HepG2 (cell line): ENCODE measurements around the gene TROAP. TPM values are rescaled to one million over a fixed set of nuclear protein-coding genes. Genes with fewer than 3 reads are reported as not detected.

Source experiments
- ATF2 ChIP-seq: sonication (generic); formaldehyde crosslinking; IDR thresholded peaks from 2 replicates; pipeline ENCODE4 v1.4.0; 2020; ENCODE audit warnings: missing genetic modification reagents
- CBX2 ChIP-seq, 2 experiments: fragments of 200-600 bp in 1 of 2; sonication (generic); formaldehyde crosslinking in 1 of 2; IDR thresholded peaks; 2 replicates each; pipeline versions ENCODE4 v1.7.0 to v1.8.1; 2018 to 2022; ENCODE audit warnings: low read depth in 2 of 2, low read length in 1 of 2, mild to moderate bottlenecking in 1 of 2, missing genetic modification reagents in 1 of 2
- CREM ChIP-seq, 2 experiments: sonication (generic) in 1 of 2; formaldehyde crosslinking in 1 of 2; IDR thresholded peaks; 2 replicates each; pipeline versions ENCODE4 v1.4.0 to v1.6.1; 2016 to 2020; ENCODE audit warnings: antibody characterized with exemption in 1 of 2, mild to moderate bottlenecking in 1 of 2, missing genetic modification reagents in 1 of 2
- GABPA ChIP-seq, 2 experiments: IDR thresholded peaks; 2 replicates each; pipeline ENCODE4 v1.6.1; 2011 to 2016; ENCODE audit warnings: low read depth in 2 of 2, low read length in 1 of 2, missing biosample characterization in 1 of 2, missing genetic modification characterization in 1 of 2
- JUNB ChIP-seq: sonication (generic); formaldehyde crosslinking; IDR thresholded peaks from 2 replicates; pipeline ENCODE4 v1.8.0; 2022; ENCODE audit warnings: missing genetic modification reagents, mild to moderate bottlenecking, borderline replicate concordance
- KAT7 ChIP-seq: IDR thresholded peaks from 2 replicates; pipeline ENCODE4 v1.6.1; 2018; ENCODE audit warnings: borderline replicate concordance, missing compliant biosample characterization
- KMT2B ChIP-seq: IDR thresholded peaks from 2 replicates; pipeline ENCODE4 v1.6.1; 2016; ENCODE audit warnings: missing genetic modification reagents, missing compliant biosample characterization
- MXD1 ChIP-seq: sonication (generic); formaldehyde crosslinking; IDR thresholded peaks from 2 replicates; pipeline ENCODE4 v1.4.0; 2020; ENCODE audit warnings: mild to moderate bottlenecking, missing genetic modification reagents
- NFE2L2 ChIP-seq: fragments of 150-350 bp; IDR thresholded peaks from 2 replicates; pipeline ENCODE4 v1.6.1; 2014; ENCODE audit warnings: low read length
- NPAS2 ChIP-seq: sonication (generic); formaldehyde crosslinking; IDR thresholded peaks from 2 replicates; pipeline ENCODE4 v1.8.0; 2022; ENCODE audit warnings: mild to moderate bottlenecking, missing genetic modification reagents, borderline replicate concordance
- RELA ChIP-seq: sonication (generic); formaldehyde crosslinking; IDR thresholded peaks from 2 replicates; pipeline ENCODE4 v1.4.0; 2020; ENCODE audit warnings: missing genetic modification reagents
- SP2 ChIP-seq: sonication (generic); formaldehyde crosslinking; IDR thresholded peaks from 2 replicates; pipeline ENCODE4 v1.5.1; 2020; ENCODE audit warnings: mild to moderate bottlenecking, missing genetic modification reagents
- SPEN ChIP-seq: sonication (generic); formaldehyde crosslinking; IDR thresholded peaks from 2 replicates; pipeline ENCODE4 v1.5.1; 2020; ENCODE audit warnings: low read depth, mild to moderate bottlenecking, missing genetic modification reagents
- STAG1 ChIP-seq: sonication (generic); formaldehyde crosslinking; IDR thresholded peaks from 2 replicates; pipeline ENCODE4 v1.4.0; 2020; ENCODE audit warnings: missing genetic modification reagents
- STAT5B ChIP-seq: sonication (generic); formaldehyde crosslinking; IDR thresholded peaks from 2 replicates; pipeline ENCODE4 v1.4.0; 2020; ENCODE audit warnings: missing genetic modification reagents
- TBX3 ChIP-seq: fragments of 450-650 bp; IDR thresholded peaks from 2 replicates; pipeline ENCODE4 v1.6.1; 2017; ENCODE audit warnings: antibody characterized with exemption, mild to moderate bottlenecking, inconsistent platforms, borderline replicate concordance
- TOE1 ChIP-seq: sonication (generic); formaldehyde crosslinking; IDR thresholded peaks from 2 replicates; pipeline ENCODE4 v1.4.0; 2020; ENCODE audit warnings: mild to moderate bottlenecking, missing genetic modification reagents
- TOPORS ChIP-seq: sonication (generic); formaldehyde crosslinking; IDR thresholded peaks from 2 replicates; pipeline ENCODE4 v1.8.0; 2023; ENCODE audit warnings: mild to moderate bottlenecking, missing genetic modification reagents
- ZBTB42 ChIP-seq: sonication (generic); formaldehyde crosslinking; IDR thresholded peaks from 2 replicates; pipeline ENCODE4 v1.5.0; 2020; ENCODE audit warnings: mild to moderate bottlenecking, missing genetic modification reagents
- ZFP37 ChIP-seq: sonication (generic); formaldehyde crosslinking; IDR thresholded peaks from 2 replicates; pipeline ENCODE4 v1.4.0; 2020; ENCODE audit warnings: missing genetic modification reagents, borderline replicate concordance
- ZNF619 ChIP-seq: sonication (generic); formaldehyde crosslinking; IDR thresholded peaks from 2 replicates; pipeline ENCODE4 v1.4.0; 2020; ENCODE audit warnings: mild to moderate bottlenecking, missing genetic modification reagents
- ZNF672 ChIP-seq: sonication (generic); formaldehyde crosslinking; IDR thresholded peaks from 2 replicates; pipeline ENCODE4 v1.8.1; 2022; ENCODE audit warnings: missing genetic modification reagents
- polyA plus RNA-seq, 8 experiments: library from polyadenylated mRNA; depleted of rRNA in 3 of 8; stranded (reverse) in 7 of 8; unstranded in 1 of 8; fragments of >200 nt; fragmentation: Illumina TruSeq in 4 of 8; extraction: Trizol in 4 of 8; gene quantifications; 2 replicates each; pipeline versions ENCODE4 v1.2.1 to v1.2.3, GENCODE V29; 2011 to 2016; ENCODE audit warnings: low read depth in 4 of 8, missing spikeins in 1 of 8, mixed read lengths in 1 of 8; ENCODE audit not compliant: insufficient read depth in 1 of 8
- total RNA-seq, 5 experiments: library from RNA; depleted of rRNA; stranded (reverse); fragments of >200 nt; fragmentation: Illumina TruSeq; extraction: Trizol; gene quantifications; 2 replicates each; pipeline ENCODE4 v1.2.3, GENCODE V29; 2016; ENCODE audit warnings: low read depth in 1 of 5
- TF ChIP-seq, protein P1 (sequence below): sonication (generic); formaldehyde crosslinking; IDR thresholded peaks from 2 replicates; pipeline ENCODE4 v1.8.1; 2022; ENCODE audit warnings: mild to moderate bottlenecking, missing genetic modification reagents
- TF ChIP-seq, protein P2 (sequence below): sonication (generic); formaldehyde crosslinking; IDR thresholded peaks from 2 replicates; pipeline ENCODE4 v1.8.0; 2022; ENCODE audit warnings: missing genetic modification reagents, low read depth, mild to moderate bottlenecking, borderline replicate concordance
- TF ChIP-seq, protein P3 (sequence below): sonication (generic); formaldehyde crosslinking; IDR thresholded peaks from 2 replicates; pipeline ENCODE4 v1.4.0; 2020; ENCODE audit warnings: mild to moderate bottlenecking, missing genetic modification reagents
- TF ChIP-seq, protein P4 (sequence below): IDR thresholded peaks from 2 replicates; pipeline ENCODE4 v1.6.1; 2016

Gene TROAP
- total and polyA plus RNA-seq, 2 of the 13 experiments (the other 11 are each of a cell fraction or from before 2014, with no cell fraction given) = 22.5 to 30.9 TPM

DNA sequence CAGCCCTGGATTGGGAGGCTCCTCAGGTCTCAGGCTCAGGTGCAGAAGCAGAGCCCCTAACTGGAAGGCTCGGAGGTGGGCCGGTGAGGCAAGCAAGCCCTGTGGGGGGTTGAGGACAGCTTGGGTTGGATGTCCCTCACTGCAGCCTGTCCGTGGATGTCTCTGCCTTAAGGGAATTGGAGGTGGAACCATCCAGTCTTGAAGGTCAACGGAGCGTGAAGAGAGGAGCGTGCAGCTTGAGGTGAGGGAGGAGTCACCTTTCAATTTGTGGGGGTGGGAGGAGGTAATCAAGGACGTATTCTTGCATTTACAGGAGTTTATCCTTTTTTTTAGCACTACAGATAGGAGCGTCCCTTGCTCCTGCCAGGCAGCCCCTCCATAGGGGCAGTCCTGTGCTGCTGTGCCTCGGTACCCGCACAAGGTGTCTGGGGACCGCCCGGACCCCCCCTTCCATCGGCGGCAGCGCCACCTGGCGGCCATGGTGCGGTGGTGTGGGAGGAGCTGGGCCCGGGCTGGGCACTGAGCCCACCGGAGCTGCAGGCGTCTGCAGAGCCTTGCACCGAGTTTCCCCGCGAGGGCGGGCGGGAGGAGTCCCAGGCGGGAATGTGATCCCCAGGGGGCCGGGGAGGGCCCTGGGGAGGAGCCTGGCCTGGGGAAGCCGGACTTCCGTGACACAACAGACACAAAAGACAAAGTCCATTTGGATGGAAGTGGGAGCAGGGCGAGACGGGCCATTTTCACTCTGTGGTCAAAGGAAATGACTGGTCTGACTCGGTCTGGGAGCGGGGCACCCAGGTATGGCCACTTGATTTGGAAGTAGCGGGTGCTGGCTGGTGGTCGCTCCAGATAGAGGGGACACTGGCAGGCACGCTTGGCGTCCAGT is 24.5 kb downstream of the TROAP start (continued):
- TF ChIP-seq, protein P1, sequence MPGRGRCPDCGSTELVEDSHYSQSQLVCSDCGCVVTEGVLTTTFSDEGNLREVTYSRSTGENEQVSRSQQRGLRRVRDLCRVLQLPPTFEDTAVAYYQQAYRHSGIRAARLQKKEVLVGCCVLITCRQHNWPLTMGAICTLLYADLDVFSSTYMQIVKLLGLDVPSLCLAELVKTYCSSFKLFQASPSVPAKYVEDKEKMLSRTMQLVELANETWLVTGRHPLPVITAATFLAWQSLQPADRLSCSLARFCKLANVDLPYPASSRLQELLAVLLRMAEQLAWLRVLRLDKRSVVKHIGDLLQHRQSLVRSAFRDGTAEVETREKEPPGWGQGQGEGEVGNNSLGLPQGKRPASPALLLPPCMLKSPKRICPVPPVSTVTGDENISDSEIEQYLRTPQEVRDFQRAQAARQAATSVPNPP (CRISPR knock-in tag) = peak; percentile 47; the same call in 1 of the 2 replicates
- TF ChIP-seq SPEN = peak; percentile 83
- TF ChIP-seq ZBTB42 (CRISPR knock-in tag) = 0 out of 2 replicates have a peak, but pooled peaks have one; percentile 25
- TF ChIP-seq CREM (IDR thresholded peaks at IDR 0.05) = no peak
- TF ChIP-seq CREM (CRISPR knock-in tag; IDR thresholded peaks at IDR 0.05) = no peak
- no peak for TF ChIP-seq JUNB (CRISPR knock-in tag)
- TF ChIP-seq GABPA (IDR thresholded peaks at IDR 0.05; ENCODE audit: low read depth, low read length) = peak; percentile 21; the same call in 1 of the 2 replicates
- peak; percentile 75 for TF ChIP-seq GABPA (CRISPR knock-in tag; IDR thresholded peaks at IDR 0.05; ENCODE audit: low read depth)
- TF ChIP-seq CBX2 (IDR thresholded peaks at IDR 0.05; ENCODE audit: low read depth, low read length) = no peak
- TF ChIP-seq CBX2 (CRISPR knock-in tag; IDR thresholded peaks at IDR 0.05; ENCODE audit: low read depth) = no peak
- peak; percentile 44 for TF ChIP-seq STAG1
- peak; percentile 19; the same call in 1 of the 2 replicates for TF ChIP-seq ATF2 (CRISPR knock-in tag)
- TF ChIP-seq ZFP37 = peak; percentile 97
- TF ChIP-seq TBX3 = no peak
- no peak; the same call in 1 of the 2 replicates for TF ChIP-seq MXD1 (CRISPR knock-in tag)
- TF ChIP-seq ZNF619 (CRISPR knock-in tag) = no peak
- no peak for TF ChIP-seq RELA
- TF ChIP-seq, protein P2, sequence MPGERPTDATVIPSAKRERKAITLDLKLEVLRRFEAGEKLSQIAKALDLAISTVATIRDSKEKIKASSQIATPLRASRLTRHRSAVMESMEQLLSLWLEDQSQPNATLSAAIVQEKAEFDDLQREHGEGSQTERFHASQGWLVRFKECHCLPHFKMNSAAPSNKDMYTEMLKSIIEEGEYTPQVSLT (CRISPR knock-in tag) = no peak
- TF ChIP-seq ZNF672 (CRISPR knock-in tag) = no peak
- TF ChIP-seq TOPORS (CRISPR knock-in tag) = peak; percentile 76
- TF ChIP-seq SP2 = no peak
- peak; percentile 92 for TF ChIP-seq KAT7
- TF ChIP-seq, protein P3, sequence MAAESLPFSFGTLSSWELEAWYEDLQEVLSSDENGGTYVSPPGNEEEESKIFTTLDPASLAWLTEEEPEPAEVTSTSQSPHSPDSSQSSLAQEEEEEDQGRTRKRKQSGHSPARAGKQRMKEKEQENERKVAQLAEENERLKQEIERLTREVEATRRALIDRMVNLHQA = no peak
- TF ChIP-seq, protein P4, sequence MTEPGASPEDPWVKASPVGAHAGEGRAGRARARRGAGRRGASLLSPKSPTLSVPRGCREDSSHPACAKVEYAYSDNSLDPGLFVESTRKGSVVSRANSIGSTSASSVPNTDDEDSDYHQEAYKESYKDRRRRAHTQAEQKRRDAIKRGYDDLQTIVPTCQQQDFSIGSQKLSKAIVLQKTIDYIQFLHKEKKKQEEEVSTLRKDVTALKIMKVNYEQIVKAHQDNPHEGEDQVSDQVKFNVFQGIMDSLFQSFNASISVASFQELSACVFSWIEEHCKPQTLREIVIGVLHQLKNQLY = 0 out of 2 replicates have a peak, but pooled peaks have one; percentile 39
- no peak for TF ChIP-seq NFE2L2
- peak; percentile 72 for TF ChIP-seq KMT2B
- no peak for TF ChIP-seq TOE1 (CRISPR knock-in tag)
- no peak for TF ChIP-seq STAT5B (CRISPR knock-in tag)
- TF ChIP-seq NPAS2 (CRISPR knock-in tag) = no peak
